HFFc6 (cell line): Measurements from ENCODE around the gene DAD1. TPM values are rescaled to one million over a fixed set of nuclear protein-coding genes. Genes with fewer than 3 reads are reported as not detected.
"Not testable (repeated sequence)": the region's sequence is repeated elsewhere in the genome, so short reads cannot be mapped to it uniquely, and the experiment has no call there.

Experiments used
- DNase-seq: peaks from one replicate; pipeline ENCODE4 v3.0.0-alpha.2; 2018
- H3K27ac Mint-ChIP-seq: 2 replicates; pipeline ENCODE4 v1.8.0; 2020; ENCODE audit warnings: mild to moderate bottlenecking, mixed read lengths
- H3K27me3 Mint-ChIP-seq: 2 replicates; pipeline ENCODE4 v1.8.0; 2021; ENCODE audit warnings: mild to moderate bottlenecking, moderate library complexity, mixed read lengths; ENCODE audit not compliant: insufficient read depth
- H3K36me3 Mint-ChIP-seq: 2 replicates; pipeline ENCODE4 v1.8.0; 2021; ENCODE audit warnings: low read depth, mixed read lengths
- H3K4me1 Mint-ChIP-seq: 2 replicates; pipeline ENCODE4 v1.8.0; 2020; ENCODE audit warnings: low read depth, mixed read lengths
- H3K4me3 Mint-ChIP-seq: 2 replicates; pipeline ENCODE4 v1.8.0; 2020; ENCODE audit warnings: mild to moderate bottlenecking, moderate library complexity, mixed read lengths
- H3K9me3 Mint-ChIP-seq: 2 replicates; pipeline ENCODE4 v1.8.0; 2020; ENCODE audit warnings: mild to moderate bottlenecking, mixed read lengths
- total RNA-seq, 6 experiments: library from RNA; stranded (reverse); fragmentation: NEBNext Ultra II Directional; extraction: Animal tissue kit (Norgen Biotek cat#: 25700); gene quantifications; 2 replicates in 1 of 6; 3 replicates in 5 of 6; pipeline ENCODE4 v1.2.3, GENCODE V29; 2021
- TF ChIP-seq, protein P1 (sequence below): fragments of 200-600 bp; sonication (generic); IDR thresholded peaks from 2 replicates; pipeline ENCODE4 v1.5.0; 2021; ENCODE audit warnings: antibody characterized with exemption, mild to moderate bottlenecking

The DAD1 gene
- total RNA-seq, 6 experiments from 2014 or later: 292 to 311 (median 302) TPM

DNA sequence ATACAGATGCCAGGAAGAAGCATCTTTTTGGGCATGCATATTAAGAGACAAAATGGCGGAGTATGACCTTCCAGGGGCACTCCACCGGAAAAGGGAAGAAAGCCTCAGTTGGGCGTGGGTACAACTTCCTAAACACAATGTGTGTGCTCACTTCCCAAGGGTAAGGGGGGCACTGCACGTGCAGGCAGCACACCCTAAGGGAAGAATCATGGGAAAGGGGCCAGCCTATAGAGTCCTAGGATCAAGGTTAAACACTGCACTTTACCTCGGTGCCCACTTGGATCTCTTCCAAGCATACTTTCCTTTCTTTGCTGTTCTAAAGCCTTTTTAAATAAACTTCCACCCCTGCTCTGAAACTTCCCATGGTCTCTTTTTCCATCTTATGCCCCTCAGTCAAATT lies 40.3 kb upstream of the DAD1 start:
- no peak for DNase-seq
- Mint-ChIP-seq H3K27me3 (peaks cover 35% of the 10 kb centered on the region), H3K4me1 (no peaks in the 10 kb centered on the region), H3K36me3 (peaks cover 7% of the 10 kb centered on the region), H3K9me3 (peaks cover 6% of the 10 kb centered on the region; the same call in 1 of the 2 replicates), H3K27ac (no peak overlapping the region), H3K4me3 (no peak overlapping the region)
- TF ChIP-seq, protein P1, sequence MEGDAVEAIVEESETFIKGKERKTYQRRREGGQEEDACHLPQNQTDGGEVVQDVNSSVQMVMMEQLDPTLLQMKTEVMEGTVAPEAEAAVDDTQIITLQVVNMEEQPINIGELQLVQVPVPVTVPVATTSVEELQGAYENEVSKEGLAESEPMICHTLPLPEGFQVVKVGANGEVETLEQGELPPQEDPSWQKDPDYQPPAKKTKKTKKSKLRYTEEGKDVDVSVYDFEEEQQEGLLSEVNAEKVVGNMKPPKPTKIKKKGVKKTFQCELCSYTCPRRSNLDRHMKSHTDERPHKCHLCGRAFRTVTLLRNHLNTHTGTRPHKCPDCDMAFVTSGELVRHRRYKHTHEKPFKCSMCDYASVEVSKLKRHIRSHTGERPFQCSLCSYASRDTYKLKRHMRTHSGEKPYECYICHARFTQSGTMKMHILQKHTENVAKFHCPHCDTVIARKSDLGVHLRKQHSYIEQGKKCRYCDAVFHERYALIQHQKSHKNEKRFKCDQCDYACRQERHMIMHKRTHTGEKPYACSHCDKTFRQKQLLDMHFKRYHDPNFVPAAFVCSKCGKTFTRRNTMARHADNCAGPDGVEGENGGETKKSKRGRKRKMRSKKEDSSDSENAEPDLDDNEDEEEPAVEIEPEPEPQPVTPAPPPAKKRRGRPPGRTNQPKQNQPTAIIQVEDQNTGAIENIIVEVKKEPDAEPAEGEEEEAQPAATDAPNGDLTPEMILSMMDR: no peak

DNA sequence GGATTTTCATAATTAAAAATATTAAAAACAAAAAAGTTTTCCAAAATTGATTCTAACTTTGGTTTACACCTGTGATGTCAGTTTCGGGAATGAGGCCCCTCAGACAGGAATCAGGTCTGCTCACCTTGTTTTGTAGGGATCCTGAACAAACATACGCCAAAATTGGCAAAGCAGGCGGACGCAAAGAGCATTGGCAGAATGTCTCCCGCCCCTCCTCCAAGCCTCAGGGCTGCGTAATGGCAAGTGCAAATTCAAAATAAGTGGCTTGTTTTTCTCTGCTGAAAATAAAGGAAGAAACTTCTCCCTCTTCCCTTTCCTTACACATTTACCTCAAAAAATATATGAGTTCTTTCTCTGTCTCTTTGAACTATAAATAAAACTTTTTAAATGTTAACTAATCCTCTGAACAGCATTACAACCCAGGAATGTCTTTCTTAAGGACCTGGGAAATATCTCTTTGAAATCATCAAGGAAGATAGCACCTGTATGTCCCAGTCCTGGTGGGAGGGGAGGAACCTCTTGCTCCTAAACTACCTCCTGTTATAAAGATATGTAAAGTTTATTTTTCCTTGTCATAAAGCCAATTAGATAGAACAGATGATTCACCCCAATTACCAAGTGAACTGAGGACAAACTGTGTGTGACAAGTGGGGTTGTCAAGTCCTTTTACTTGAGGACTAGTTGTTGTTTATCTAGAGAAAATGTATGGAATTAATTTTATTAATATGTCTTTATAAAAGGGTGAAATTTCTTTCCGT lies 38.7 kb upstream of the DAD1 start:
- TF ChIP-seq, protein P1: no peak
- DNase-seq: no peak
- Mint-ChIP-seq H3K4me1 (peaks cover 5% of the 10 kb centered on the region; the same call in 1 of the 2 replicates), H3K27me3 (peaks cover 22% of the 10 kb centered on the region), H3K9me3 (peaks cover 6% of the 10 kb centered on the region; the same call in 1 of the 2 replicates), H3K4me3 (no peak overlapping the region), H3K27ac (no peak overlapping the region), H3K36me3 (peaks cover 7% of the 10 kb centered on the region)

DNA sequence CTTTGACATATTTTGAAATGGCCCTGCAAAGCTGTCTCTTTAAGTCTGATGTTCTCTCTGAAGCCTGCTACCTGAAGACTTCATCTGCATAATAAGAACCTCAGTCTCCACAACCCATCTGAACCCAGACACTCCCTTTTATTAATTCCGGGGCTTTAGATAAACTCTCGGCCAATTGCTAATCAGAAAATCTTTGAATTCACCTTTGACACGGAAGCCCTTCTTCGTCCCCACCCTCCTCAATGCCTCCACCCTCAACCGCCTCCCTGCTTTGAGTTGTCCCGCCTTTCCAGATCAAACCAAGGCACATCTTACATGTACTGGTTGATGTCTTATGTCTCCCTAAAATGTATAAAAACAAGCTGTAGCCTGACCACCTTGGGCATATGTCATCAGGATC lies 37.6 kb upstream of the DAD1 start:
- TF ChIP-seq, protein P1: no peak
- no peak for DNase-seq
- no peak overlapping the region for H3K27ac Mint-ChIP-seq
- peaks cover 12% of the 10 kb centered on the region for H3K27me3 Mint-ChIP-seq
- H3K4me3 Mint-ChIP-seq: no peak overlapping the region
- H3K4me1 Mint-ChIP-seq: peaks cover 16% of the 10 kb centered on the region
- H3K36me3 Mint-ChIP-seq: peaks cover 9% of the 10 kb centered on the region
- peaks cover 6% of the 10 kb centered on the region; the same call in 1 of the 2 replicates for H3K9me3 Mint-ChIP-seq

DNA sequence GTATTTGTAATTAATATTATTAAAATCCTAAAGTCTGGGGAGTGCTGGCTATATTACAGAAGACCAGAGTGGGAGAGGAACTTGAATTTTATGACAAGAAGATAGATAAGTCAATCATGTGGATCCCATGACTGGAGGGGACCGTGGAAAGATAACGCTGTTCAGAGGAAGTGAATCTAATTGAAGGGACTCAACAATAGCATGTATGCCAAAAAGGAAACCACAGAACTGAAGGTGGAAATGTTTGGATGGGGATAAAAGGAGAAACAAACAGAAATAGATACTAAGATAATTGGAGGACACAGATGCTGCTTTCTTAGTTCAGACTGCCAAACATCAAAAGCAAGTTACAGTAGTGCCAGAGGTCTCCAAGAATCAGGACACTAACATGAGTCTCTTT lies 34.0 kb upstream of the DAD1 start:
- peaks cover 4% of the 10 kb centered on the region; the same call in 1 of the 2 replicates for H3K36me3 Mint-ChIP-seq
- H3K27me3 Mint-ChIP-seq: peaks cover 2% of the 10 kb centered on the region; the same call in 1 of the 2 replicates
- H3K4me3 Mint-ChIP-seq: no peak overlapping the region
- H3K9me3 Mint-ChIP-seq: no peaks in the 10 kb centered on the region
- peak overlapping the region; percentile 24; the same call in 1 of the 2 replicates for H3K27ac Mint-ChIP-seq
- TF ChIP-seq, protein P1: no peak
- H3K4me1 Mint-ChIP-seq: peaks cover 19% of the 10 kb centered on the region
- no peak for DNase-seq

DNA sequence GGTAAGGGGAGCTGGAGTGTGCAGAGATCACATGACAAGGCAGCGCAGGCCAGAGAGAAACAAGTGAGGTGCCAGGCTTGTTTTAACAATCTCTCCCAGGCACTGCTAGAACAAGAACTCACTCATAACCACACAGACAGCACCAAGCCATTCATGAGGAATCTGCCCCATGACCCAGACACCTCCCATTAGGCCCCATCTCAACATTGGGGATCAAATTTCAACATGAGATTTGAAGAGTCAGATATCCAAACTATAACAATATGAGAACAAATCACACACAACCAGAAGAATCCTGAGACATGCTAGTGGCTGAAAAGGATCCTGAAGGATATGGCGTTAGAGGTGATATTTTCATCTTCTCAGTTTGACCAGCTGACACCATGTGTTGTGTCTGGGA lies 33.2 kb upstream of the DAD1 start:
- Mint-ChIP-seq H3K36me3 (peaks cover 4% of the 10 kb centered on the region; the same call in 1 of the 2 replicates), H3K4me1 (peaks cover 19% of the 10 kb centered on the region), H3K27me3 (no peaks in the 10 kb centered on the region; the same call in 1 of the 2 replicates), H3K4me3 (no peak overlapping the region), H3K9me3 (no peaks in the 10 kb centered on the region), H3K27ac (peak overlapping the region; percentile 46; the same call in 1 of the 2 replicates)
- peak; percentile 38 for DNase-seq
- TF ChIP-seq, protein P1: no peak

DNA sequence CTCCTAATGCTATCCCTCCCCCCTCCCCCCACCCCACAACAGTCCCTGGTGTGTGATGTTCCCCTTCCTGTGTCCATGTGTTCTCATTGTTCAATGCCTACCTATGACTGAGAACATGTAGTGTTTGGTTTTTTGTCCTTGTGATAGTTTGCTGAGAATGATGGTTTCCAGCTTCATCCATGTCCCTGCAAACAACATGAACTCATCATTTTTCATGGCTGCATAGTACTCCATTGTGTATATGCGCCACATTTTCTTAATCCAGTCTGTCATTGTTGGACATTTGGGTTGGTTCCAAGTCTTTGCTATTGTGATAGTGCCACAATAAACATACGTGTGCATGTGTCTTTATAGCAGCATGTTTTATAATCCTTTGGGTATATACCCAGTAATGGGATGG lies 26.7 kb upstream of the DAD1 start:
- peaks cover 33% of the 10 kb centered on the region for H3K4me1 Mint-ChIP-seq
- not testable (repeated sequence) for H3K9me3 Mint-ChIP-seq, H3K27ac Mint-ChIP-seq, H3K27me3 Mint-ChIP-seq, H3K36me3 Mint-ChIP-seq, H3K4me3 Mint-ChIP-seq, DNase-seq
